ENCODE measurements around the gene ZBTB8B.

Gene ZBTB8B

GRCh38 chr1:32494196-32494595 is 29.3 kb downstream of the ZBTB8B start:
- no peaks in the 10 kb centered on the region for H3K9me3 ChIP-seq (ENCODE audit: insufficient read depth, low read length)
- H2AFZ ChIP-seq (ENCODE audit: low read depth, low read length) = no peak overlapping the region
- no peak overlapping the region for H3K4me2 ChIP-seq (ENCODE audit: low read length)
- no peaks in the 10 kb centered on the region for H4K20me1 ChIP-seq (ENCODE audit: insufficient read depth, low read length)
- no peaks in the 10 kb centered on the region for H3K36me3 ChIP-seq (replicated peaks; ENCODE audit: low read depth, low read length)
- H3K27ac ChIP-seq (ENCODE audit: low read length) = no peak overlapping the region
- no peaks in the 10 kb centered on the region for H3K79me2 ChIP-seq (ENCODE audit: low read length)
- no peaks in the 10 kb centered on the region; the same call in 1 of the 2 replicates for H3K4me1 ChIP-seq (ENCODE audit: low read length)
- no peak overlapping the region for H3K9ac ChIP-seq (ENCODE audit: low read length)
- no peaks in the 10 kb centered on the region for H3K27me3 ChIP-seq (ENCODE audit: low read depth, low read length)
- no peak overlapping the region for H3K4me3 ChIP-seq (ENCODE audit: low read length)
- TF ChIP-seq CTCF (IDR thresholded peaks at IDR 0.05; ENCODE audit: low read depth, low read length) (no peak), EZH2phosphoT487 (IDR thresholded peaks at IDR 0.05; ENCODE audit: low read depth) (no peak)

- H3K27ac ChIP-seq (ENCODE audit: low read length) = no peak overlapping the region
- no peaks in the 10 kb centered on the region for H3K79me2 ChIP-seq (ENCODE audit: low read length)
- no peaks in the 10 kb centered on the region for H4K20me1 ChIP-seq (ENCODE audit: insufficient read depth, low read length)
- no peaks in the 10 kb centered on the region for H3K9me3 ChIP-seq (ENCODE audit: insufficient read depth, low read length)
- TF ChIP-seq CTCF (IDR thresholded peaks at IDR 0.05; ENCODE audit: low read depth, low read length) (no peak), EZH2phosphoT487 (IDR thresholded peaks at IDR 0.05; ENCODE audit: low read depth) (no peak)
- no peak overlapping the region for H3K4me2 ChIP-seq (ENCODE audit: low read length)
- H3K4me3 ChIP-seq (ENCODE audit: low read length) = no peak overlapping the region
- no peaks in the 10 kb centered on the region; the same call in 1 of the 2 replicates for H3K4me1 ChIP-seq (ENCODE audit: low read length)
- no peak overlapping the region for H2AFZ ChIP-seq (ENCODE audit: low read depth, low read length)
- H3K27me3 ChIP-seq (ENCODE audit: low read depth, low read length) = no peaks in the 10 kb centered on the region
- no peaks in the 10 kb centered on the region for H3K36me3 ChIP-seq (replicated peaks; ENCODE audit: low read depth, low read length)
- H3K9ac ChIP-seq (ENCODE audit: low read length) = no peak overlapping the region
These were observed 30.0 kb downstream of the ZBTB8B start for GRCh38 chr1:32494711-32495337.

GRCh38 chr1:32496127-32496526 is 31.3 kb downstream of the ZBTB8B start:
- H3K4me3 ChIP-seq (ENCODE audit: low read length) = peak overlapping the region; percentile 69
- peak overlapping the region; percentile 55 for H3K4me2 ChIP-seq (ENCODE audit: low read length)
- no peaks in the 10 kb centered on the region for H4K20me1 ChIP-seq (ENCODE audit: insufficient read depth, low read length)
- H2AFZ ChIP-seq (ENCODE audit: low read depth, low read length) = peak overlapping the region; percentile 94
- H3K36me3 ChIP-seq (replicated peaks; ENCODE audit: low read depth, low read length) = no peaks in the 10 kb centered on the region
- no peaks in the 10 kb centered on the region for H3K27me3 ChIP-seq (ENCODE audit: low read depth, low read length)
- peak overlapping the region; percentile 49 for H3K9ac ChIP-seq (ENCODE audit: low read length)
- no peaks in the 10 kb centered on the region for H3K9me3 ChIP-seq (ENCODE audit: insufficient read depth, low read length)
- H3K4me1 ChIP-seq (ENCODE audit: low read length) = no peaks in the 10 kb centered on the region; the same call in none of the 2 replicates
- H3K79me2 ChIP-seq (ENCODE audit: low read length) = no peaks in the 10 kb centered on the region
- H3K27ac ChIP-seq (ENCODE audit: low read length) = no peak overlapping the region
- TF ChIP-seq EZH2phosphoT487 (IDR thresholded peaks at IDR 0.05; ENCODE audit: low read depth) (no peak), CTCF (IDR thresholded peaks at IDR 0.05; ENCODE audit: low read depth, low read length) (no peak)

GRCh38 chr1:32498751-32499150 is 33.9 kb downstream of the ZBTB8B start:
- TF ChIP-seq EZH2phosphoT487 (IDR thresholded peaks at IDR 0.05; ENCODE audit: low read depth) = no peak

More at GRCh38 chr1:32498751-32499150, 33.9 kb downstream of the ZBTB8B start:
- Histone ChIP-seq H3K4me3 (ENCODE audit: low read length) (no peak overlapping the region), H3K9ac (ENCODE audit: low read length) (no peak overlapping the region), H3K79me2 (ENCODE audit: low read length) (no peaks in the 10 kb centered on the region), H3K36me3 (replicated peaks; ENCODE audit: low read depth, low read length) (no peaks in the 10 kb centered on the region), H3K9me3 (ENCODE audit: insufficient read depth, low read length) (no peaks in the 10 kb centered on the region), H3K27me3 (ENCODE audit: low read depth, low read length) (no peaks in the 10 kb centered on the region), H3K27ac (ENCODE audit: low read length) (no peak overlapping the region), H2AFZ (ENCODE audit: low read depth, low read length) (no peak overlapping the region), H3K4me2 (ENCODE audit: low read length) (no peak overlapping the region), H4K20me1 (ENCODE audit: insufficient read depth, low read length) (no peaks in the 10 kb centered on the region), H3K4me1 (ENCODE audit: low read length) (no peaks in the 10 kb centered on the region; the same call in none of the 2 replicates)

Measured in OCI-LY3 (cell line).